Natural killer cell (primary cell): ENCODE data around the gene RAD21L1. TPM values are rescaled to one million over a fixed set of nuclear protein-coding genes. Genes with fewer than 3 reads are reported as not detected.

Experiments used
- ATAC-seq, 3 donors: fragments of 150-1000 bp in 2 of 3; fragments of 200-7000 bp in 1 of 3; cut with Tn5 transposase; 1 replicate in 1 of 3; 2 replicates in 2 of 3; pipeline ENCODE4 v1.10.0; 2021; ENCODE audit warnings: mild to moderate bottlenecking in 2 of 3, moderate library complexity in 2 of 3
- DNase-seq, 2 donors: peaks; one replicate each; pipeline versions ENCODE4 v3.0.0 to v3.0.0-alpha.2; 2013 to 2021; ENCODE audit warnings: mixed read lengths in 1 of 2
- H3K27ac ChIP-seq: one replicate; pipeline ENCODE4 v1.5.1; 2013; ENCODE audit warnings: mild to moderate bottlenecking, low read length
- H3K27me3 ChIP-seq: one replicate; pipeline ENCODE4 v1.6.1; 2013; ENCODE audit warnings: low read length; ENCODE audit not compliant: control insufficient read depth, insufficient read depth
- H3K36me3 ChIP-seq: one replicate; pipeline ENCODE4 v1.6.1; 2013; ENCODE audit warnings: low read length; ENCODE audit not compliant: control insufficient read depth, insufficient read depth
- H3K4me1 ChIP-seq: one replicate; pipeline ENCODE4 v1.6.1; 2013; ENCODE audit warnings: low read length; ENCODE audit not compliant: control insufficient read depth, insufficient read depth
- H3K4me3 ChIP-seq: one replicate; pipeline ENCODE4 v1.5.1; 2013; ENCODE audit warnings: low read length
- H3K9me3 ChIP-seq: one replicate; pipeline ENCODE4 v1.6.1; 2013; ENCODE audit warnings: low read length; ENCODE audit not compliant: control insufficient read depth, insufficient read depth
- H3K27ac Mint-ChIP-seq, 2 donors: one replicate each; pipeline ENCODE4 v1.8.0; 2022; ENCODE audit warnings: mild to moderate bottlenecking in 2 of 2, mixed read lengths in 2 of 2, moderate library complexity in 1 of 2
- H3K27me3 Mint-ChIP-seq, 2 donors: one replicate each; pipeline ENCODE4 v1.8.0; 2022; ENCODE audit warnings: low read depth in 2 of 2, mixed read lengths in 2 of 2
- H3K36me3 Mint-ChIP-seq: one replicate; pipeline ENCODE4 v1.8.0; 2022; ENCODE audit warnings: mixed read lengths
- H3K4me1 Mint-ChIP-seq, 2 donors: one replicate each; pipeline ENCODE4 v1.8.0; 2022; ENCODE audit warnings: mixed read lengths in 2 of 2
- H3K4me3 Mint-ChIP-seq: one replicate; pipeline ENCODE4 v1.8.0; 2022; ENCODE audit warnings: mild to moderate bottlenecking, moderate library complexity, mixed read lengths
- H3K9me3 Mint-ChIP-seq, 2 donors: one replicate each; pipeline ENCODE4 v1.8.0; 2022; ENCODE audit warnings: mixed read lengths in 2 of 2
- WGBS: methylation state at CpG from one replicate; pipeline ENCODE4 v1.1.7; 2013; ENCODE audit warnings: missing lambda C conversion rate; ENCODE audit not compliant: insufficient coverage; 5-methylcytosine and 5-hydroxymethylcytosine counted together
- intact Hi-C: fragments of 100-400 bp; cut with micrococcal nuclease; formaldehyde crosslinking; loops from one replicate; pipeline ENCODE4 v1.14.2; 2022
- total RNA-seq, 4 donors: library from RNA; stranded (reverse); fragments of 120-200 nt in 1 of 4; gene quantifications; one replicate each; pipeline versions ENCODE4 v1.2.3 to v1.2.4, GENCODE V29; 2013 to 2022
- TF ChIP-seq, protein P1 (sequence below): fragments of 200-600 bp; IDR thresholded peaks from one replicate; pipeline ENCODE4 v1.8.0; 2022; ENCODE audit warnings: antibody characterized with exemption

Gene RAD21L1
- total RNA-seq, 3 donors from 2014 or later (not counting 1 experiment from before 2014, with no cell fraction given), result not detected

DNA sequence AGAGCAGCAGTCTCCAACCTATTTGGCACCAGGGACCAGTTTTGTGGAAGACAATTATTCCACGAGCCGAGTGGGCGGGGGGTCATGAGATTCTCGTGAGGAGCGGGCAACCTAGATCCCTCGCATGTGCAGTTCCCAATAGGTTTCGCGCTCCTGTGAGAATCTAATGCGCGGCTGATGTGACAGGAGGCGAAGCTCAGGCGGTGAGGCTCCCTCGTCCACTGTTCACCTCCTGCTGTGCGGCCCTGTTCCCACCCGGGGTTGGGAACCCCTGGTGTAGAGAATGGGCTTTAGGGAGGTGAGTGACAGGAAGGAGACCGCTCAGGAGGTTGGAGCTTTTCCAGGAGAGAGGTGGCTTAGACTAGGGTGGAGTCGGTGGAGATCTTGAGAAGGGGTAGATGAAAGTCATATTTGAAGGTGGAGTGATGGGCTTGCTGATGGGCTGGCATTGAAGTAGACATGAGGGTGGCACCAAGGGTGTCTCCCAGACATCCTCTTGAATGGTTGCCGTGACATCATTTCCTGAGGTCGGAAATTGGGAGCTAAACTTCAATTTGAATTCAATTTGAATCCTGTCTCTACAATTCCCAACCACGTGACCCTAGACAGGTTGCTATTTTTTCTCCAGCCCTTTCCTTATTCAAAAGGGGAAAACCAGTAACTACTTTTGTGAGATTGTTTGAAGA, 1.5 kb upstream of the RAD21L1 start:
- Mint-ChIP-seq H3K27ac (no peak overlapping the region), H3K27me3 (peaks cover 18% of the 10 kb centered on the region in 2 donors), H3K4me1 (peaks cover 9 to 12% of the 10 kb centered on the region in 2 donors), H3K36me3 (no peaks in the 10 kb centered on the region), H3K4me3 (peak overlapping the region; percentile 68), H3K9me3 (no peaks in the 10 kb centered on the region)
- intact Hi-C loops, result no loop called here
- TF ChIP-seq, protein P1, sequence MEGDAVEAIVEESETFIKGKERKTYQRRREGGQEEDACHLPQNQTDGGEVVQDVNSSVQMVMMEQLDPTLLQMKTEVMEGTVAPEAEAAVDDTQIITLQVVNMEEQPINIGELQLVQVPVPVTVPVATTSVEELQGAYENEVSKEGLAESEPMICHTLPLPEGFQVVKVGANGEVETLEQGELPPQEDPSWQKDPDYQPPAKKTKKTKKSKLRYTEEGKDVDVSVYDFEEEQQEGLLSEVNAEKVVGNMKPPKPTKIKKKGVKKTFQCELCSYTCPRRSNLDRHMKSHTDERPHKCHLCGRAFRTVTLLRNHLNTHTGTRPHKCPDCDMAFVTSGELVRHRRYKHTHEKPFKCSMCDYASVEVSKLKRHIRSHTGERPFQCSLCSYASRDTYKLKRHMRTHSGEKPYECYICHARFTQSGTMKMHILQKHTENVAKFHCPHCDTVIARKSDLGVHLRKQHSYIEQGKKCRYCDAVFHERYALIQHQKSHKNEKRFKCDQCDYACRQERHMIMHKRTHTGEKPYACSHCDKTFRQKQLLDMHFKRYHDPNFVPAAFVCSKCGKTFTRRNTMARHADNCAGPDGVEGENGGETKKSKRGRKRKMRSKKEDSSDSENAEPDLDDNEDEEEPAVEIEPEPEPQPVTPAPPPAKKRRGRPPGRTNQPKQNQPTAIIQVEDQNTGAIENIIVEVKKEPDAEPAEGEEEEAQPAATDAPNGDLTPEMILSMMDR, result no peak
- no peak overlapping the region for H3K27ac ChIP-seq
- no peak overlapping the region for H3K4me3 ChIP-seq
- peaks cover 18% of the 10 kb centered on the region for H3K4me1 ChIP-seq
- DNase-seq (peak in 1 of 2 donors; percentile 48), ATAC-seq (no peak)
- H3K27me3 ChIP-seq, result peaks cover 22% of the 10 kb centered on the region
- no peaks in the 10 kb centered on the region for H3K9me3 ChIP-seq
- WGBS, result 91% methylated on average over 19 of the region's 20 CpGs
- no peaks in the 10 kb centered on the region for H3K36me3 ChIP-seq

DNA sequence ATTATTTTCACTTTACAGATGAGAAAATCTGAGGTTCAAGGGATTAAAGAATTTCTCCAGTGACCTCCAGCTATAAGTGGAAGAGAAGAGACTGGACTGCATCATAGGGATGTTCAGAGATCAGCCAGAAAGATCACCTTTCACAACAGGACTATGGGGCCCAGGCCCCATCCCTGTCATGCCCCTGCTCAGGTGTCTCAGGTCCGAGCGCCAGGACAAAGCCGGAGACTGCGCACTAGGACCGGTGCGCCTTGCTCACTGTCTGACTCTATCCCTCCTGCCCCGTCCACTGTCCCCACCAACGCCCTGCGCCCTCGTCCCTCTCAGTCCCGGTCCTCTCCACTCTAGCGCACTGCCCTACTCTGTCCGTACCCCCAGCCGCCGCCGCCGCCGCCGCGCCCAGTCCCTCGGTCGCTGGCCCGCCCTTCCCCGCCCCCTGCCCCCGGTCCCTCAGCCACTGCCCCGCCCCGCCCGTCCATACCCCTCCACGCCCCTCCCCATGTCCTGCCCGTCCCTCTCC, 521 bp upstream of the RAD21L1 start:
- Mint-ChIP-seq H3K27me3 (peaks cover 18 to 20% of the 10 kb centered on the region in 2 donors), H3K4me1 (peaks cover 9 to 12% of the 10 kb centered on the region in 2 donors), H3K27ac (no peak overlapping the region), H3K9me3 (no peaks in the 10 kb centered on the region), H3K4me3 (peak overlapping the region; percentile 68), H3K36me3 (no peaks in the 10 kb centered on the region)
- Histone ChIP-seq H3K4me3 (no peak overlapping the region), H3K36me3 (no peaks in the 10 kb centered on the region), H3K4me1 (peaks cover 18% of the 10 kb centered on the region), H3K9me3 (no peaks in the 10 kb centered on the region), H3K27me3 (peaks cover 29% of the 10 kb centered on the region), H3K27ac (no peak overlapping the region)
- peak in 2 of 3 donors; percentile 32 to 33 for ATAC-seq
- 14% methylated on average over 23 of the region's 30 CpGs for WGBS
- intact Hi-C loops, result no loop called here
- no peak for DNase-seq
- TF ChIP-seq, protein P1, result no peak

DNA sequence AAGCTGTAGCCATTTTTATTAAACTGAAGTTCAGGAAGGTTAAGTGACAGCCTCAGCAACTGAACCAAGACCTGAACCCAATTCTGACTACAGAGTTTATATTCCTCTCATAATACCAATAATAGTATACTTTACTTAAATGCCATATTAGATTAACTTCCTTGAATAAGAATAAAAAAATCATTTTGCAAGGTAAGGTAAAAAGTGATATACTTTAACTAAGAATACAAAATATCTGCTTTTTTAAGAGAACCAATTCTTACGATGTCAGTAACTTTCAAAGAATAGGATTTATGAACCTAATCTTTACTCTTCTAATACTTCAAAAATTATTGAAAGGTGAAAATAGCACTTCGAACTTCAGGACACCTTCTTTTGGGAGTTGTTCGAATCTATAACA, 3.7 kb downstream of the RAD21L1 start:
- H3K9me3 Mint-ChIP-seq, result no peaks in the 10 kb centered on the region
- intact Hi-C loops, result no loop called here
- WGBS, result 91% methylated on average over 2 of the region's 3 CpGs
- no peak for ATAC-seq
- TF ChIP-seq, protein P1, result no peak
- Histone ChIP-seq H3K36me3 (no peaks in the 10 kb centered on the region), H3K4me3 (no peak overlapping the region), H3K4me1 (peaks cover 18% of the 10 kb centered on the region), H3K27me3 (peaks cover 36% of the 10 kb centered on the region), H3K9me3 (no peaks in the 10 kb centered on the region), H3K27ac (no peak overlapping the region)
- no peak overlapping the region for H3K27ac Mint-ChIP-seq
- no peaks in the 10 kb centered on the region for H3K36me3 Mint-ChIP-seq
- H3K4me3 Mint-ChIP-seq, result no peak overlapping the region
- no peak for DNase-seq
- peaks cover 18 to 25% of the 10 kb centered on the region in 2 donors for H3K27me3 Mint-ChIP-seq
- H3K4me1 Mint-ChIP-seq, result peaks cover 9 to 12% of the 10 kb centered on the region in 2 donors
